GM19324 (cell line): Measurements from ENCODE around the gene UBE2A.
A peak's percentile ranks its signal among the peaks of the same experiment; 100 is the strongest.

ENCODE experiments used
- ATAC-seq: cut with Tn5 transposase; IDR thresholded peaks from one replicate; pipeline ENCODE4 v1.9.1; 2021; ENCODE audit warnings: mild to moderate bottlenecking, moderate library complexity; ENCODE audit not compliant: unreplicated experiment, low FRiP score

Gene UBE2A

GRCh38 chrX:119606280-119607017, 32.1 kb downstream of the UBE2A start, which contains the start of gene NKRF:
Gene NKRF (minus strand): TSS chrX:119606424.
- peak; percentile 66 for ATAC-seq

DNA sequence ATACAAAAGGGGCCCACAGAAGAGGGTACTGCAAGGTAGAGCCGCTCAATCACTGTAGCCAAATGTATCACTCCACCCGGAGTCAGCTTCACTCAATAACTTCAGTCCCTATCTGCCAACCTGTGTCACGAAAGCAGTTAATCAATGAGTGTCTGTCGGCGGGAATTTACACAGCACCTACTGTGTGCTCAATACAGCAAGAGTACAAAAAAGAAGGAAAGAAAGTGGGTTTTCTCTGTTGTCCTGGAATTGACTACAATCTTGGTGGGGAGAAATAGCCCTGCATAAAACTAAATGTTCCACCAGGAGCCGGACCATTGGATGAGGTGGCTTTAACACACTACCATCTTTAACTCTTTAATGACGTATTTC, 32.6 kb downstream of the UBE2A start:
- no peak for ATAC-seq

DNA sequence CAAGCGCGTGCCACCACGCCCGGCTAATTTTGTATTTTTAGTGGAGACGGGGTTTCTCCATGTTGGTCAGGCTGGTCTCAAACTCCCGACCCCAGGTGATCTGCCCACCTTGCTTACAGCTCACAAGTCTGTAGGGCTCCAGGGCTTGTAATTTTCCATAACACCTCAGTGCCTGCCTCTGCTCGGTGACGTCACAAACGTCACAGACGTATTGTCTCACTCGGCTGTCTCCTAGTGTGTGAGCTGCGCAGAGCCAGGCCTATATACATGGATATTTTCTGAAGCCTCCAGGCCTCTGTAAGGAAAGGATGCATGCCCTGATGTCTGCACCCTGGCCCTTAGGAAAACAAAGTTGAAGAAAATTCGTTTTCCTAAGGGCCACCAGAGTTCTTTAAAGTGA, 40.4 kb downstream of the UBE2A start:
- ATAC-seq: no peak

DNA sequence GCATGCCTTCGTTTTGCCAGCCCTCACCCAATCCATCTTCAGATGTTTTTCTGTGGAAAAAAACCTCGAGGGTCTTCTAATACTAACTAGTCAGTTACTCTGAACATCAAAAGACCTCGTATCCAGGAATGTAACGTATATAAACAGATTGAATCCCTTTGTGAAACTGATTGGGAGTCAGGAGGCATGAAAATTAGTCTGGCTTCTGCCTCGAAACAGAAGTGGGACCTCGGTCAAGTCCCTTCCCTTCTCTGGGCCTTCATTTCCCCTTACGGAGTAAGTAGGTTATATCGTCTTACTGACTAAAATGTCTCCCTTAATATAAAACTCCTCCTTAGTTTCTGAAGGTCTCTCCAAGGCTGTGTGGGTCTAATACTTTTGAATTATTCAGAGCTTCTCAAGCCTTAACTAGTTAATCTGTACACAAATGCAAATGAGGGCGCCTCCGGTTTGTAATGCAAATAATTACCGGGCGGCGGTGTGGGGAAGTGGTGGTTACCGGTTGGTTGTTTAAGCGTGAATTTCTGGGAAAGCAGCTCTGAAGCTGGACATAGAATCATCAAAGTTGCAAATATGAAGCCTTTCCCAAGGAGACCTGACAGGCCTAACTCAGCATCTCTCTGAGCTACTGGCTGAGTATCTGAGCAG, 43.3 kb downstream of the UBE2A start:
- peak; percentile 75 for ATAC-seq

- ATAC-seq: peak; percentile 51
Observed at GRCh38 chrX:119618439-119618838, 44.1 kb downstream of the UBE2A start.

DNA sequence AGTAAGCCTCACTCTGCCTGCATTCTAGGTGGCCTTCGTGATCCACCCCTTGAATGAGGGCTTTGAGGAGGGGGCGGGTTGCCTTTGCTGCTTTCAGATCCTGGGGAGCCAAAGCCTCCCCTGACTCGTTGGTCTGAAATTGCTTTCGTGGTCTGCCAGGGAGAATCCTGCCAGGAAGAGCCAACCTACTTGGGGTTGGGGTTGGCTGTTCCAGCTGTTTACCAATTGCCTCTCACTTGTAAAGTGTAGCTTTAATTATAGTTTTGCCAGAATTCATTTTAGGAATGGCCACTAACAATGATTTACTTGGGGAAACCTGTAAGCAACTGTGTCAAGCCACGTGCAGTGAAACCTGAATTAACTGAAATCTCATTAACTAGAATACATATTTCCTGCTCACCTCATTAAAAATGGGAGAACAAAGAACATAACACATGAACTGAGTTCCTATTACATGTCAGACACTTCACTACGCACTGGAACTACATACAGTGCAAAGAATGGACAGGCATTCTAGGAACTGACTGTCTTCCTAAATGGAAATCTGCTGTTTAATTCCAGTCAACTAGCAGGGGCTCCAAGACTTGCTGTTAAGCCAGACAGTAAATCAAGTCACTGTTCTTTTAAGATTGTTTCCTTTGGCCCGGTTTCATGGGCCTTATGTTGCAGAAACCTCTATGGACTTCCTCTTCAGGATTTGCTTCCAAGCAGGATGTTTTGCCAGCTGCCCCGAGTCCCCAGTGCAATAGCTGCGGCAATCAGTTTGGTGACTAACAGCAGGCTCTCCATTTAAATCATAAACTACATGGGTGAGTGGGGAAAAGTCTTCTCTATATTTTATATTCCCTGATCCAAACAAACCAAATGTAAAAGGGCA, 48.2 kb downstream of the UBE2A start:
- no peak for ATAC-seq

DNA sequence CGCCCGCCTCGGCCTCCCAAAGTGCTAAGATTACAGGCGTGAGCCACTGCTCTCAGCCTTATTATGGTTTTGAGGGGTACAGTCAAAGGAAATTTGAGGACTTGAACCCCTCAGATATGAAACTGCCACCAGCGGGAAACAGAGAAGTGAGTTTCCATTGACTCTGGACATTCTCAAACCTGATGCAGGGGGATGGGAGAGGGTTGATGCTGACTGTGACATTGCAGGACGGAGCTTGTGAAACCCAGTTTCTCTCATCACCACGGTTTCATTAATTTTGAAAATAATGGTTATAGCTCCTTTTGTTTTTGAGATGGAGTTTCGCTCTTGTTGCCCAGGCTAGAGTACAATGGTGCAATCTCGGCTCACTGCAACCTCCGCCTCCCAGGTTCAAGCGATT, 50.1 kb downstream of the UBE2A start:
- ATAC-seq: no peak

GRCh38 chrX:119624951-119625668, 50.7 kb downstream of the UBE2A start:
- ATAC-seq: no peak

- ATAC-seq: no peak
Observed at GRCh38 chrX:119625843-119626242, 51.5 kb downstream of the UBE2A start.
